Measurements from ENCODE around the gene TCHP.
A peak's percentile ranks its signal among the peaks of the same experiment; 100 is the strongest.

- TF ChIP-seq CTCF (IDR thresholded peaks at IDR 0.05) (peak in 3 of 6 experiments; percentile 28 to 48 (median 39)), POLR2A (IDR thresholded peaks at IDR 0.05) (no peak)
Measured at GRCh38 chr12:109885616-109886015, 14.5 kb upstream of the TCHP start.

Measured in Peyer's patch (tissue), 4 donors.